ENCODE results near the gene MARCHF10.
A peak's percentile ranks its signal among the peaks of the same experiment; 100 is the strongest.
"Not testable (repeated sequence)": the region's sequence is repeated elsewhere in the genome, so short reads cannot be mapped to it uniquely, and the experiment has no call there.

Gene MARCHF10

GRCh38 chr17:62790564-62790986, 17.5 kb downstream of the MARCHF10 start:
- DNase-seq (ENCODE audit: low spot score): peak; percentile 71

- DNase-seq (ENCODE audit: low spot score): no peak
Measured at GRCh38 chr17:62787366-62787765, 20.7 kb downstream of the MARCHF10 start.

- DNase-seq (ENCODE audit: low spot score): no peak
Measured at GRCh38 chr17:62786646-62787045, 21.5 kb downstream of the MARCHF10 start.

- DNase-seq (ENCODE audit: low spot score): not testable (repeated sequence)
Measured at GRCh38 chr17:62785983-62786382, 22.1 kb downstream of the MARCHF10 start.

- no peak for DNase-seq (ENCODE audit: low spot score)
Measured at GRCh38 chr17:62782730-62783270, 25.3 kb downstream of the MARCHF10 start.

GRCh38 chr17:62781831-62782251, 26.3 kb downstream of the MARCHF10 start:
- DNase-seq (ENCODE audit: low spot score): no peak

- DNase-seq (ENCODE audit: low spot score): no peak
Measured at GRCh38 chr17:62781356-62781755, 26.8 kb downstream of the MARCHF10 start.

- DNase-seq (ENCODE audit: low spot score): no peak
Measured at GRCh38 chr17:62780951-62781350, 27.2 kb downstream of the MARCHF10 start.

- DNase-seq (ENCODE audit: low spot score): no peak
Measured at GRCh38 chr17:62780269-62780668, 27.8 kb downstream of the MARCHF10 start.

GRCh38 chr17:62778990-62779681, 29.0 kb downstream of the MARCHF10 start:
- DNase-seq (ENCODE audit: low spot score): peak; percentile 89

- DNase-seq (ENCODE audit: low spot score): no peak
Measured at GRCh38 chr17:62775876-62776275, 32.2 kb downstream of the MARCHF10 start.

- no peak for DNase-seq (ENCODE audit: low spot score)
Measured at GRCh38 chr17:62774338-62774737, 33.8 kb downstream of the MARCHF10 start.

GRCh38 chr17:62767997-62768396, 40.1 kb downstream of the MARCHF10 start:
- no peak for DNase-seq (ENCODE audit: low spot score)

GRCh38 chr17:62765351-62765750, 42.8 kb downstream of the MARCHF10 start:
- no peak for DNase-seq (ENCODE audit: low spot score)

- no peak for DNase-seq (ENCODE audit: low spot score)
Measured at GRCh38 chr17:62763891-62764600, 44.1 kb downstream of the MARCHF10 start.

GRCh38 chr17:62761884-62762283, 46.2 kb downstream of the MARCHF10 start:
- no peak for DNase-seq (ENCODE audit: low spot score)

- DNase-seq (ENCODE audit: low spot score): no peak
Measured at GRCh38 chr17:62760945-62761267, 47.2 kb downstream of the MARCHF10 start.

- peak; percentile 74 for DNase-seq (ENCODE audit: low spot score)
Measured at GRCh38 chr17:62760059-62760944, 47.8 kb downstream of the MARCHF10 start.

GRCh38 chr17:62757500-62757951, 50.6 kb downstream of the MARCHF10 start:
- no peak for DNase-seq (ENCODE audit: low spot score)

GRCh38 chr17:62756198-62756597, 51.9 kb downstream of the MARCHF10 start:
- no peak for DNase-seq (ENCODE audit: low spot score)

- no peak for DNase-seq (ENCODE audit: low spot score)
Measured at GRCh38 chr17:62755141-62755851, 52.8 kb downstream of the MARCHF10 start.

- DNase-seq (ENCODE audit: low spot score): no peak
Measured at GRCh38 chr17:62754631-62755030, 53.5 kb downstream of the MARCHF10 start.
